Measurements from ENCODE around the gene DGKG.

DNA sequence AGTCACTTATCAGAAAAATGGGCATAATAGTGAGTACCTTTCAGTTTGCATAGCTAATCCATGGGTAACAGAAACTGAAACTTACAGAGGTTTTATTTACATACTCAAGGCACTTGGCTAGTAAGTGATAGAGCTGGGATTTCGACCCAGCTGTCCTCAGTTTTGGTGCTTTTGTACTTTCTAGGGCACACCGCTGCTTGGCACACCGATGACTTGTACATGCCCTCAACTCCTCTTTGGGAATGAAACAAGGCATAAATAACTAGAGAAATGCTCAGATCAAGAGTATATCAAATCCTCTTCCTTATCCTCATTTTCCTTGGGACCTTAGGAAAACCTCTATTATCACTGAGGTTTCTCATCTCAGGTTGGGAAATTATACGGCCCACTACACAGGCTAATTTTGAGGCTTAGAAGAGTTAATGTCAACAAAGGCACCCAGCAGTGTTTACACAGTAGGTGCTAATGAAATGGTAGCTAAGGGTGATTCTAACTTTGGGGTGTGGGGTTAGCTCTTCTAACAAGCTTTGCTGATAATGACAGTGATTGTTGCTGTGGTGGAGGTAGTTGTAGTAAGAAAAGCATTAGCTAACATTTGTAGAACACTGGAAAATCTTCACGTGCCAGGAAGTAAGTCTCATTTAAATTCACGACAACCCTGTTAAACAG, 20.3 kb upstream of the DGKG start:
- TF ChIP-seq CTCF (IDR thresholded peaks at IDR 0.05): no peak
- TF ChIP-seq EZH2 (IDR thresholded peaks at IDR 0.05; ENCODE audit: borderline replicate concordance, insufficient read depth, low read depth, low read length, poor library complexity, severe bottlenecking): no peak

Data from B cell (primary cell).